Inferior parietal cortex (tissue), 1 donor: ENCODE measurements around the gene LPIN2.
"Not testable (repeated sequence)": the region's sequence is repeated elsewhere in the genome, so short reads cannot be mapped to it uniquely, and the experiment has no call there.

ENCODE experiments used
- DNase-seq: peaks from one replicate; pipeline ENCODE4 v3.0.0-alpha.2; 2016; ENCODE audit errors: extremely low spot score

LPIN2 gene

DNA sequence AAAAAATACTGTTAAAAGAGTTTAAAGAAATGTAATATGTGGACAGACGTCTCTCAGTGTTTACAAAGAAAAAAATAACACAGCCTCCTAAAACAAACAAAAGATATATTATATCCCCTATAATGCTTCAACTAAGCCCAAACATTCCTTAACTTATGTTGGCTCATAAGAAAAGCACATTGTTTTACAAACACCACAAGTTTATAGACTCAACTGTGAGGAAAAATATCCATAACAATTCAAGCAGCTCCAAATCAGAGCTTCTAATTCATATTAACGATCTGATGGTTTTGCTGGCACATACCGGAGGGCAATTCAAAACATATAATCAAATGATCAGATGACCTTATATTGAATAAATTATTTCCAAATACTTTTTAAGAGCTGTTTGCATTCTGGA, 5.5 kb downstream of the LPIN2 start:
- no peak for DNase-seq

DNA sequence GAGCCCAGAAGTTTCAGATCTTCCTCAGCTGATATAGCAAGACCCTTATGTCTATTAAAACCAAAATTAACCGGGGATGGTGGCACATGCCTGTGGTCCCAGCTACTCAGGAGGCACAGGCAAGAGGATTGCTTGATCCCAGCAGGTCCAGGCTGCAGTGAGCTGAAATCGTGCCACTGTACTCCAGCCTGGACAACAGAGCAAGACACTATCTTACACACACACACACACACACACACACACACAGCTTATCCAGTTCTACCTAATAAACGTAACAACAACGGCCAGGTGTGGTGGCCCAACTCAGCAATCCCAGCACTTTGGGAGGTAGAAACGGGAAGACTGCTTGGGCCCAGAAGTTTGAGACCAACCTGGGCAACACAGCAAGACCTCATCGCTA, 7.5 kb downstream of the LPIN2 start:
- DNase-seq: no peak

DNA sequence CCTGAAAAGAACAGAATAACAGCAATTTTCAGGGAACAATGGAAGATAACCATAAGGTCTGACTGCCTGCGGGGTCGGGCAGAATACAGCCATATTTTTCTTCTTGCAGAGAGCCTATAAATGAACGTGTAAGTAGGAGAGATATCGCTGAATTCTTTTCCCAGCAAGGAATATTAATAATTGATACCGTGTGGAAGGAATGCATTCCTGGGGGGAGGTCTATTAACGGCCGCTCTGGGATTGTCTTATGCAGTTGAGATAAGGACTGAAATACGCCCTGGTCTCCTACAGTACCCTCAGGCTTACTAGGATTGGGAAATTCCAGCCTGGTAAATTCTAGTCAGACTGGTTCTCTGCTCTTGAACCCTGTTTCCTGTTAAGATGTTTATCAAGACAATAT, 9.2 kb downstream of the LPIN2 start:
- DNase-seq: not testable (repeated sequence)

DNA sequence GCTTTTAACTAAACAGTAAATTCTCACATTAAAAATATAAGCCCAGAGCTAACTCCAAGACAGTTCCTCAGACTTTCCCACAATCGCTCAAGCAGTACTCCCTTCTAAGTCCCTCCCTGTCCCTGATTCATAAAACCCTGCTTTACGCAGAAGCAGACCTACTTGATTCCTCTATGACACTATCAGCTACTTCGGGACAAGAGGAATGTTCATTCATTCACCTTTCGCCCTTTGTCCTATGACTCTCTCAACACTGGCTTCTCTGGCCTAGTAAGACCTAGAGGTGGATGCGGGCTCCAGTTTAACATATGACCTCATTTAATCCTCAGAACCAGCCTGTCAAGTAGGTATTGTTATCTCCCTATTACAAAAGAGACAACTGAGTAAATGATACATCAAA, 10.2 kb downstream of the LPIN2 start:
- DNase-seq: no peak

DNA sequence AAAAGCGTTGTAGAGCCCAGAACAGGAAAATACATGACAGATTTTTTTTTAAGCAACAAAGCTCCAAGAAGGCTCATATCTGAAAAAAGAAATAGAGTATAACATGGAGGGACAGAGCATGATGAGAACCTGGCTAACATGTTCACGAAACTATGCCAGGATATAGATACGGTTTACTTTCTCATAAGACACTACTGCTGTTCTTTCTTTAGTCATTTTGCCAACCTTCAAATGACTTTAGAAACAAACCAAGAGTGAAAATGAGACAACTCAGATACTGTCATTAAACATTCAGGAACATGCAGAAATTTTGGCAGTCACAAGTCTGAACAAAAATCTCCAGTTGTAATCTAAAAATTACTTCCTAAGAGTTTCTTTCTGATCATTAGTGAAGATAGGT, 14.3 kb downstream of the LPIN2 start:
- no peak for DNase-seq

DNA sequence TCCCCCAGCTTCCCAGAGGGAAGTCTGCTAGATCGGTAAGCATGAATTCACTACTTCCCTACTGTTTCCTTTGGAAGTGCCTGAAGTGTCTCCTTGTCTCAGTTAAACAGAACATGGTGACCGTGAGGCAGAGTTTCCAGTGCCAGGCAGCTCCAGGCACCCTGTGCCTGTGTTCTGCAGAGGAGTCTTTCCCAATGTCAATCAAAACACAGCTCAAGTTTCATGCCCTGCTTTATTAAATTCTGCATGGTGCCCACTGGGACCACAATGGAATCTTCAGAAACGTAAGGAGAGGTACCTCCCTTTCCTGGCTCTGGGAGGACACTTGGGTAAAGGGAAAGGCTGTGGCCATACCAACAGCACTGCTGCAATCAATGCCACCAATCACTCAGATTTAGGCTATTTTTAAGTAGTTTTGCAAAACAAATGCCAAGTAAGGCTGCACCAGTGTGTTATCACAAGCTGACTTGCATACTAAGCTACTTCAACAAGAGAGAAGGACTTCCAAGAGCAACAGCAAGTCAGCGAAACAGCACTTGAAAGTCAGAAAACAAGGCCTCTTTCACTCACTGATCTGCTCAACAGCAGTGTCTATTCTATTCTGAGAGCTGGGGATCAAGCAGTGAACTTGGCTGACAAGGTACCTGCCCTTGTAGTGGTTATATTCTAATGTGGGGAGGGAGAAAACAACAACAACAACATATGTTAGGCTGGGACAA, 14.9 kb downstream of the LPIN2 start:
- no peak for DNase-seq

DNA sequence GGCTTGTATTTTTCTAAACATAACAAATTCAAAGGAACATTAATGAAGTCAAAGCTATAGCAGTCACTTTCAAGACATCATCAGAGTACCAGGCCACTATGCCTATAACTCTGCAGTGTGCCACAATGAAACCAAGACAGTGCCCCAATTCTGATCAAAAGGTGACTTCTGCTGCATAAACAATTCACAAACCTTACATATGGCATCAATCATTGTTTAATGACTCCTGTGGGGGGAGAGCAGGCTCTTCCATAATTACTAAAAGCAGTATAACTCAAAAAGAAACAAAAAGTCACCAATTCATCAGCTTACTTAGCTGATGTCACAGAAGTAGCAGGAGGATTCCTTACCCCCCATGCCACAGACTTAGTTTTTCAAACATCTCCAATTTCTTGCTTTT, 15.5 kb downstream of the LPIN2 start:
- no peak for DNase-seq

DNA sequence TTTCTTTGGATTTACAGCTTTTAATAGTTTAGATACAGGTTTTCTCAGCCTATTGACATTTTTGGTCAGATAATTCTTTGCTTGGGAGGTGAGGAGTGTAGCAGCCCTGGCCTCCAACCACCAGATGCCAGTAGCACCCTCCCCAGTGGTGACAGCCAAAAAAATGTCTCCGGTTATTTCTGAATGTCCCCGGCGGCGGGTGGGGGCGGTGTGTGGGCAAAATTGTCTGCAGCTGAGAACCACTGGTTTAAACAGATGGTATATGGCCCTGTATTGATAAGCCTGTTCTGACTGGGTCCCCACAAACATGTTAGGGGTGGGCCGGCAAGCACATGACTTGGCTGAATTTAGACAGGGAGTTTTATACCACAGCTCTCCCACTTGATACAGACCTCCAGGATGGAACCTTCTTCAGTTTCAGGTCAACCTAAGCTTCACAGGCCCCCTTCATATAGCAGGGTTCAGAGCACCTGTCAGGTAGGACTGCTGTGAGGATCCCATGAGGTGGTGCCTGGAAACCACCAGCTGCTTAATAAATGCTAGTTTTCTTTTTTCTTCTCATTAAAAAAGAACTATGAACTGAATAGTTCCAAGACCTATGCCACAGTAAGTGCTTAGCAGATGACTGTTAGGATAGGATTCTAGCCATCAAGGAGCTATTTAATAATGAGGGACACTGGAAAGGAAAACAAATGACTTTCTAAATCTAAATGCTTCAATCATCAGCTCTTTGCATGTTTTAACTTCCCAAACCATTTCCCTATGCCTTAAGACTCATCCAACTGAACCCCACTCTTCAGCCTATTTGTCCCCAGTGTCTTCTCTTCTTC, 18.1 kb downstream of the LPIN2 start:
- no peak for DNase-seq

DNA sequence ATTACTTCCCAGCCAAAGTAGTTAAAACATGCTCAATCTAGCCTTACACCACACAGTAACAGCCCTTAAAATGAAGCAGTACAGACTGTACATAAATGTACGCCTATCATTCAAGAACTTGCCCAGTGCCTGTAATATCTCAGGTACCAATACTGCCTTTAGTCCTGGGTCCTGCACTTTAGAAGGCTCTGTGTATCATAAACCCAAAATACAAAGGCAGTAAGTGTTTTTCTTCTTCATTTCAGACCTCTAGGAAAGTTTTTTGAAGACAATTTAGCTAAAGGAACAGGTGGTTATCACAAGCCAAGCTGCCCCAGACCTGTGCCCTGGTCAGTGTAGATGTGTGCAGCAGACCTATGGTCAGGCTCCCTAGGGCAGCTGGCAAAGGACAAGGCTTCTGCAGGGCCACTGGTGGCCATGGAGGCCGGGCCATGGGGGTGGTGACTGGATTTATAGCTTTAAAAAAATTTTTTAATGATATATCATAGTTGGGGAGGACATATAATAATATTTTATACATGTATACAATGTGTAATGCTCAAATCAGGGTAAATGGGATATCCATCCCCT, 18.8 kb downstream of the LPIN2 start:
- DNase-seq: no peak

DNA sequence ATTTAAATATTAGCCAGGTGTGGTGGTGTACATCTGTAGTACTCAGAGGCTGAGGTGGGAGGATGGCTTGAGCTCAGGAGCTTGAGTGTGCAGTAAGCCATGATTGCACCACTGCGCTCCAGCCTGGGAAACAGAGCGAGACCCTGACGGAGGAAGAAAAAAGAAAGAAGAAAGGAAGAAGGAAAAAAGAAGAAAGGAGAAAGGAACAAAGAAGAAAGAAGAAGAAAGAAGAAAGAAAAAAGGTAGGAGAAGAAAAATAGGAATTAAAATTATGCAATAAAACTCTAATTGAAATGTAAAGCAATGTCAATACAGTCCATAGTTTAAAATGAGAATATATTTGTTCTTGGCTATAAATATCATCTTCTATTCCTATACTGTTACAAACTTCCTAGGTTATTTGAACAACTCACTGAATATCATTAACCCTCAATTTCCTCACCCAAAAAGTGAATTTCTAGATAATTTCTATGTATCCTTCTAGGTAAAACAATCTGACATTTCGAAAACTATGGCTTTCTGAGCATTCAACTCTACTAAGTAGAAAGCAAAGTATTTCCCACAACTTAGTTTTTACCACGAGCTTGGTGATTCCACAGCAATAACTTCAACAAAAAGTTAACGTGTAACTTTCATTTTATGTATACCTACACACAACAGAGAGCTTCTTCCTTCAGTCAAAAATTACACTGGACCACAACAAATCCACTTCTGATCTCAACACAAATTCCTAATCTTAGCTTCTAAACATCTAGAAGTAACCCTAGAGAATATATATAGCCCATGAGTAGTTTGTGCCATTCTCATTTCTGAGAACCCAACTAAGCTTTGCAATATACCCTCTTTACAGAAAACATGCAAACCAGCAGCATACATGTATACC, 19.7 kb downstream of the LPIN2 start:
- DNase-seq: no peak

DNA sequence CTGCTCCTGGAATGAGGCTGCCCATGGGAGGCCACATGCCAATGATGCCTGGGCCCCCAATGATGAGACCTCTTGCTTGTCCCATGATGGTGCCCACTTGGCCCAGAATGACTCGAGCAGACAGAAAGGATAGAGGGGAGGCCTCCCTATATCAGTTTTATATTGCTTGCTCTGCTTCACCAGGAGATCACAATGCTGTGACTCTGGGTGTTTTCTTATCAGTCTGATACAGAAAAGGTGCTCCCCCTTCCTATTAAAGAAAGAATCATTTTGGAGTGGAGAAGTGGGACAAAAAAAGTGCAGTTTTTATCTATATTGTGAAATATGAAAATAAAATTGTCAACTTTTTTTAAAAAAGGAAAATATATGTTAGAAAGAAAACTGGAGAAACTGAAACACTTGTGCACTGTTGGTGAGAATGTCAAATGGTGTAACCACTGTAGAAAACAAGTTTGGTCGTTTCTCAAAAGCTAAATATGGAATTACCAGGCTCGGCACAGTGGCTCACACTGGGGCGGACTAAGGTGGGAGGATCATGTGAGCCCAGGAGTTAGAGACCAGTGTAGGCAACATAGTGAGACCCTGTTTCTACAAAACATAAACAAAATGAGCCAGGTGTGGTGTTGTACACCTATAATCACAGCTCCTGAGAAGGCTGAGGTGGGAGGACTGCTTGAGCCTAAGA, 21.8 kb downstream of the LPIN2 start:
- DNase-seq: no peak

DNA sequence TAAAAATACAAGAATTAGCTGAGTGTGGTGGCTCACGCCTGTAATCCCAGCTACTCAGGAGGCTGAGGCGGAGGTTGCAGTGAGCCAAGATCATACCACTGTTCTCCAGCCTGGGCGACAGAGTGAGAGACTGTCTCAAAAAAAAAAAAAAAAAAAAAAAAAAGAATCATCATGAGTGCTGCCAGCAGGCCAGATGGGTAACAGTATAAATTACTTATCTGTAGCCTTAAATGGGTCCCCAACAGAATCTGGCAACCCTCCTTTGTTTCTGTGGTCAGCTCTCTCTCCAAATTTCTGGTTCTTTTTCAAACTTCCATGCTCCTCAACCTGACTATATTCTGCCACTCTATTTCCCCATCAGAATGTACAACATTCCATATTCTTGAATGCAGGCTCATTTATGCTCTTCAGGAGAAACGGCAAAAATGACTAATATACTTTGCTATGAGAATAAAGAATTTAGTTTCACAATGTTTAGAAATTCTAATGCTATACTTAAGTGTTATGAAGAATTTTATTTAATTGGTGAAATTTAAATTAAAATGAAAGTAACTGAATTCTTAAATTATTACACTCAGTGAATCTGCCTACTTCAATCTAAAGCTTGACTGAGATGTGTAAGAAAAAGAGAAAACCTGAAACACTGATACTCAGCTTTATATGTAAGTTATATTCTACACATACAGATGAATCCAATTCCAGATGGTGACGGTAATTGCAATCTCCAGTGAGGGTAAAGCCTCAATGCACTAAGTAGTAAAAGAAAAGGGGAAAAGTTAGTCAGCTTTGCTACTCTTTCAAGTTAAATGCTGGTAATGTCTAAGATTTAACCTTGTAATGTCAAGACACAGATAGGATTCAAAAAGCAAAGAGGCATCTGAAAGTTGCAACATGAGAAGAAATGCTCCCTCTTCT, 24.8 kb downstream of the LPIN2 start:
- no peak for DNase-seq

DNA sequence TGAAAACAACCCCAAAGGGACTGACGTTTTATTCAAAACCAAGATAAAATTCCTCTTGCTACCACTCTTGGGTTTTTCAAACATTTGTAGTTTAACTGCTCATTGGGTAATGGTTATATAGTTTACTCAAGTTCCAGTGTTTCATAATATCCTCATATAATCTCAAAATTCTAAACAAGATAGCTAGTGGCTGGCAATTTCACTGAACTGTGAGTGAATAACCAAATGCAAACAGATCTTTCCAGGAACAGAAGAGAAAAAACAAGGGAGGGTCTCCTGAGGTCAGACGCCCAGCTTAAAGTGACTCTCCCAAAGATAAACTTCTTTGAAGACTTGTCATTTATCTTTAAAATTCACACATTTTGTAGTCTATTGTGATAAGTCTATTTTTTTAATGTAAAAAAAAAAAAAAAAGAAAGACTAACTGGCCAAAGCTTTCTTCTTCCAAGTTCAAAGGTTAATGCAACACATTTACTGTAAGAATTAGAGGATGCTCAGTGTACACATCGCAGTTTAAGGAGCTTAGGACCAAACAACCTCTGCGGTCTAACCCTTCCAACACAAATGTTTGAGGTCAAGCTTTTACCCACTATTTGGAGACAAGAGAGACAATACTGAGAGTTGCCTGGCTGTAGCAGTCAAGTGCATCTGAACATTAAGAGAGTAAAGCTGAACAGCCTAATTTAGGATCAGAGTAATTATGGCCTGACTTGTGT, 26.6 kb downstream of the LPIN2 start:
- no peak for DNase-seq

DNA sequence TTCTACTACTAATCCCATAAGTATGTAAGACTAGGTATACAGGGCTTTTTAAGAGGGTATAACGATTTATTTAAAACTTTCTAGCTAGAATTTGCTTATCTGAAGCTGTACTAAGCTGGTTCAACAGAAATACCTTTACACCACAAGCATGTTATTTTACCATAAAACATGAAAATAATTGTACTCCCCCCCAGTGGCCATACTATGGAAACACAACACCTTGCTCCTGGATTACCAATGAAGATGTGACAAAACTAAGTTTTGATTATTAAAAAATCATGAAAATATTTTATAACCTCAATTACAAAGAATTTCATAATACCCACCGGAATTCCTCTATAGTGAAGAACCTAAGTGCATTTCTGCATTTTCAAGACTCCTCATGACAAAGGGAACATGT, 27.3 kb downstream of the LPIN2 start:
- DNase-seq: no peak

DNA sequence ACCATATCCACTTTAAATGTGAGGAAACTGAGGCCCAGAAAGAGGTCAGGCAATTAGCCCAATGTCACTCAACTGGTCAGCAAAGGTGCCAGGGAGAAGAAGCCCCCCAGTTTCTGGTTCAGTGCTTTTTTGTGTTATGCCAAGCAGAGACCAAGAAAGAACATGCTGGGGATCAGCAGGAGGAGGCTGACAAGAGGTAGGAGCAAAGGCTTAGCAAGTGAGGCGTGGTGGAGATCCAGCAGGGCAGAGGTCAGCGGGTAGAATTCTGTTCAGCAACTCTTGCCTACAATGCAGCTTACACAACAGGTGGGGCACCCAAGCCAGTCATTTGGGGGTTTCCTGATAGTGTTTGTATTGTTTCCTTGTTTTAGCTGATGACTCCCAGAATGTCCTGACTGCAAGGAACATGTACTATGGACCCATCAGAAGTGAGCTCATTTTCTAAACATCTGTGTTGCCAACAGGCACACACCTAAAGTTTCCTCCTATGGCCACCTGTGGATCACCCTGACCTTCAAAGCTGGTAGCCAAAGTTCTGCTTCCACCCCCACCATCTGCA, 28.2 kb downstream of the LPIN2 start:
- no peak for DNase-seq

DNA sequence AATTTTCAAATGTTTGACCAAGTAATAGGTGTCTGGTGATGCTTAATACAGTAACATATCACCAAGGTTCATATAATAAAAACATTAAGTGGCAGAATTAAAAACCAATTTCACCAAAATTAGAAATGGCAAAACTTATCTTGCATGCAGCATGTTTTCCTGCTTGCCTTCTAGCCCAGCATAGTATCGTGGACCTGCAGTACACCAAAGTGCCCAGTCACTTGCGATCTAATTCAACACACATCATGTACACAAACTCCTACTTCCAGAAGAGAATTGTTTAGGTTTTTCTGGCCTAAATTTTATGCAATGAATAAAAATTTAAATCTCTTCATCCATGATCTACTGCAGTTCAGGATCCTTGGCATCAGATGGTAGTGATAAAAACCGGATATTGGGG, 28.9 kb downstream of the LPIN2 start:
- no peak for DNase-seq

DNA sequence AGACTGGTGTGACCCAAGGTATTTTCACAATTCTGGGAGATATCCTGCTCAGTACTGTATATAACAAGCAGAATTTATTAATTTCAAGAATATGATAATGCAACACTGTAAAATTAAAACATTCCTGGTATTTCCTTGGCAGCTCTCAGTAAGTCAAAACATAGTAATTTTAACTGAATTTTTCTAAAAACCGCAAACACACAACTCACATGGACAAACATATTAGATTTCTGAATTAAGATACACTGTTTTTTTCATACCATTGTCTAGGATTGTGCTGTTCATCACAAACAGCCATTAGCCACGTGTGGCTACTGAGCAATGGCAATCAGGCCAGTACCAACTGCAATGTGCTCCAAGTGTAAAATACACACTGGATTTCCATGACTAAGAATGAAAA, 29.6 kb downstream of the LPIN2 start:
- DNase-seq: no peak

DNA sequence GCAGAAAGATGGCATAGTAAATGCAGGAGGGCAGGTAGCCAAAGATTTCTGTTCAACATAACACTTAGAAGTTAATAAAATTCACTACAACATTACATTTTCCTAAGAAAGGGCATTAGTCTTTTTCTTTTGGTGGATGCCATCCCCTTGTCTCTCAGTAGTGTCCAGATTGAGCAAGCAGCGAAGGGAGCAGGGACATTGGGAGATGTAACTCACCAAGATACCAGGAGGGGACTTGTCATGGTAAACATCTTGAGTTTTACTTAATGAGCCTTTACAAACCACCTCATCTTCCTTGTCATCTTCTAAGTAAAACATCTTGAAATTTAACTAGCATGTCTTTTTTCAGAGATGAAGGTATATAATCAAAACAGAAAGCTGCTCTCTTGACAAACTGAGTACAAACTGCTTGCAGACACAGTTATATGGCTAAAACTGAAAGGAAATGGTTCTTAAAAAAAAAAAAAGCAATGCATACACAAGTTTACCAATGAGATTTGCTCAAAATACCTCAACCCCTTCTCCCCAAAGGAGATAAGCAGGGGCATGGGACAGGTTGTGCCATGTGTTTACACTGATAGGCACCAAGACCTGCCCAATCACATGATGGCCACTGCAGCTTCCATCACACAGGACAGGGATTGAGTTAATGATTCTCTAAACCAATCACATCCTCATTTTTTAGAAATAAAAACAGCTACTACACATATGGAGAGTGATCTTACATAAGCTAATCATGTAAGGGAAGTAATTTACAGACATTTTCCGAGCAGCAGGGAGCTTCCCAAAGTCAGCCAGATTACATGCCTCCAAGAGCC, 30.3 kb downstream of the LPIN2 start:
- no peak for DNase-seq

DNA sequence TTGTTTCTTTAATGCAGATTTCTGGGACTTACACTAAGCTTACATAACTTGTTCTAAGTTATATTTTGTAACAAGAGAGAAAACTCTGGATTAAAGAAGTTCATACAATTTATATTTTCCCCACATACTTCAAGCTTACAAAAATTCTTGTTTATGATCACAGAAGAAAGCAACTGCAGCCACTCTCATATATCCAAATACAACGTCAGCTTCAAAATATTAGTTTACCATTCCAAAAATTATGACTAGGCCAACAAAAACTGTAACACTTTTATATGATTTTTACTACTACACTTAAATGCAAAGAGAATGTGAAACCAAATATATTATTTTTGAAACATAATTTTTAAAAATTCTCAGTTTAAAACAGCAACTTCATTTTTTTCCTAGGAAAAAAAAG, 30.9 kb downstream of the LPIN2 start:
- DNase-seq: no peak
